Keratinocyte (primary cell): ENCODE measurements around the gene RABEP1.

Source experiments
- CTCF ChIP-seq, 3 experiments: IDR thresholded peaks in 1 of 3; conservative IDR thresholded peaks in 1 of 3; optimal IDR thresholded peaks in 1 of 3; 2 replicates in 2 of 3; 3 replicates in 1 of 3; pipeline versions ENCODE3 to v1.5.1; 2011; ENCODE audit warnings: low read length in 3 of 3, mild to moderate bottlenecking in 3 of 3, moderate library complexity in 2 of 3, control low read depth in 1 of 3, inconsistent platforms in 1 of 3; ENCODE audit not compliant: insufficient read depth in 2 of 3; ENCODE audit errors: extremely low read depth in 1 of 3
- EZH2 ChIP-seq: IDR thresholded peaks from one replicate; pipeline ENCODE4 v1.6.1; 2012; ENCODE audit warnings: inconsistent platforms, mild to moderate bottlenecking, low read length, moderate library complexity

GRCh38 chr17:5410594-5411272 is 128.6 kb downstream of the RABEP1 start:
- TF ChIP-seq CTCF (optimal IDR thresholded peaks at IDR 0.05 in 1 of 3, IDR thresholded peaks at IDR 0.05 in 1 of 3, conservative IDR thresholded peaks at IDR 0.05 in 1 of 3; ENCODE audit: extremely low read depth in 1 of 3, insufficient read depth in 2 of 3, low read length in 3 of 3) (no peak), EZH2 (no peak)
